MG63 (cell line): ENCODE results near the gene DOCK2. TPM values are rescaled to one million over a fixed set of nuclear protein-coding genes. Genes with fewer than 3 reads are reported as not detected.
"Not testable (repeated sequence)": the region's sequence is repeated elsewhere in the genome, so short reads cannot be mapped to it uniquely, and the experiment has no call there.

Source experiments
- DNase-seq: peaks from one replicate; pipeline ENCODE4 v3.0.0-alpha.2; 2020
- H3K27me3 ChIP-seq: fragments of 250-450 bp; sonication (Bioruptor Pico); 2 replicates; pipeline ENCODE4 v1.5.1; 2020; ENCODE audit warnings: mild to moderate bottlenecking, moderate library complexity
- H3K36me3 ChIP-seq: fragments of 250-450 bp; sonication (Bioruptor Pico); 2 replicates; pipeline ENCODE4 v1.5.1; 2020; ENCODE audit warnings: mild to moderate bottlenecking, moderate library complexity
- H3K4me3 ChIP-seq: fragments of 250-450 bp; sonication (Bioruptor Pico); 2 replicates; pipeline ENCODE4 v1.5.1; 2020; ENCODE audit warnings: mild to moderate bottlenecking, moderate library complexity
- H3K9me3 ChIP-seq: fragments of 250-450 bp; sonication (Bioruptor Pico); 2 replicates; pipeline ENCODE4 v1.5.1; 2020; ENCODE audit warnings: mild to moderate bottlenecking, moderate library complexity
- total RNA-seq: library from RNA; depleted of rRNA; stranded (reverse); fragments of >200 nt; shearing (Covaris generic); gene quantifications from 2 replicates; pipeline ENCODE4 v1.2.3, GENCODE V29; 2014; ENCODE audit warnings: low replicate concordance

DOCK2 gene
- total RNA-seq, 1 experiment from 2014 or later, result 12.6 TPM

GRCh38 chr5:169832845-169833244 is 195.8 kb downstream of the DOCK2 start:
- Histone ChIP-seq H3K36me3 (no peaks in the 10 kb centered on the region), H3K9me3 (no peaks in the 10 kb centered on the region), H3K4me3 (no peak overlapping the region), H3K27me3 (no peaks in the 10 kb centered on the region)
- no peak for DNase-seq

- not testable (repeated sequence) for DNase-seq, H3K36me3 ChIP-seq, H3K4me3 ChIP-seq, H3K9me3 ChIP-seq, H3K27me3 ChIP-seq
These were observed 196.7 kb downstream of the DOCK2 start for GRCh38 chr5:169833681-169834292.

DNA sequence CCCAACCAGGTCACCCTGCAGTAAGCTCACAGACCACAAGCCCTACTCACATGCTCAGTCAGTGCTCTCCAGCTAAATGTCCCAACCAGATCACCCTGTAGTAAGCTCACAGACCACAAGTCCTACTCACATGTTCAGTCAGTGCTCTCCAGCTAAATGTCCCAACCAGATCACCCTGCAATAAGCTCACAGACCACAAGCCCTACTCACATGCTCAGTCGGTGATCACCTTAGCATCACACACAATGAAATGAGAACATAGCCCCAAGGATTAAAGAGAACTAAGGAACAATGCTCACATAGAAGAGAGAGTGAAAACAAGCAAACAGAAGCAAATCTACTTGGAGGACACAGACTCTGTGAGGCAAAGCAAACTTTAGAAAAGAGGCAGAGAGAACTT is 197.5 kb downstream of the DOCK2 start:
- not testable (repeated sequence) for H3K9me3 ChIP-seq, H3K36me3 ChIP-seq, H3K4me3 ChIP-seq, H3K27me3 ChIP-seq, DNase-seq

DNA sequence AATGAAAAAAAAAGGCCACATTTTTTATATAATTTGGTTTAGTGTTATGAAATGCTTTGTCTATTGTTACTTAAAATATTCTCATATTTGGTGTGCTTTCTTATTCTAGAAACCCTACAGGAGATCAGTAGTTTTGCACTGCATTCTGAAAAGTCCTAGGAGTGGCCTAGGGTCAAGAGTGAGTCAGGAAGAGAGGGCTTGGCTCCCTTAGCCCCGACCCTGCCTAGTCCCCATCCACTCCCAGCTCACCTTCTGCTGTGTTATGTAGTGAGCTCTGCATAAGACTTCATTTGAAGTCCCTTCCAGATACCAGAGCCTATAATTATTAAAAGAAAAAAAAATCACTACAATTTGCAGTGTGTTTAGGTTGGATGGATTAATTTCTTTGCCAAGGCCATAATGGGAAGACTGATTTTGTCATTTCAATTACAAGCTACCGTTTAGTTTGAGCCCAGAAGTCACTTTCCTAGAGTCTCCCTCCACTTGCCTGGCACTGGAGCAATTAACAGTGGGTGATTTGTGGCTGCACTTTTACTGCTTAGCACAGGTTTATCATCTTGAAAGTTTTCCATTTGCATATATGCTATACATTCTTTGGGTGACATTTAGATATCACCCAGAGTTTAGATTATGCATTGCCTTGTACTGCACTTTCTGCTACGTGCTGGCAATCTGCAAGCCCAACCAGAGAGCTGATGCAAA is 199.9 kb downstream of the DOCK2 start:
- no peak for DNase-seq
- Histone ChIP-seq H3K9me3 (no peaks in the 10 kb centered on the region), H3K36me3 (no peaks in the 10 kb centered on the region), H3K27me3 (no peaks in the 10 kb centered on the region), H3K4me3 (no peak overlapping the region)

GRCh38 chr5:169837686-169838085 is 200.6 kb downstream of the DOCK2 start:
- Histone ChIP-seq H3K4me3 (no peak overlapping the region), H3K9me3 (no peaks in the 10 kb centered on the region), H3K27me3 (no peaks in the 10 kb centered on the region), H3K36me3 (no peaks in the 10 kb centered on the region)
- DNase-seq, result no peak

- DNase-seq, result no peak
- H3K36me3 ChIP-seq, result no peaks in the 10 kb centered on the region
- no peak overlapping the region for H3K4me3 ChIP-seq
- no peaks in the 10 kb centered on the region for H3K9me3 ChIP-seq
- H3K27me3 ChIP-seq, result no peaks in the 10 kb centered on the region
These were observed 201.6 kb downstream of the DOCK2 start for GRCh38 chr5:169838688-169839087.

DNA sequence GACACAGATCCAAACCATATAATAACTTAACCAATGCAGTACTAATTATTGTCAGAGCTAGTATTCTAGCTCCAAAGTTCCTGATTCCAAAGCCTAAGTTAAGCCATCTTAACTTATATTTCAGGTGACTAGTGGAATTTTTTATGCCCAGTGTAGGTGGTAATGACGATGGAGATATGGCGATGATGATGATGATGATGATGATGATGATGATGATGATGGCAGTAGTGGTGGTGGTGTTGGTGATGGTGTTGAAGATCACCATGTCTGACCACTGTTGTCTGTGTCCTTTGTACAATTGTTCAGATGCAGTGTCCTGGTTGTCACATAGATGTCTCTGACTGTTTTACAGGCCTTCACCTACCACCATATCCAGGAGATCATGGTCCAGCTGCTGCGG is 203.3 kb downstream of the DOCK2 start:
- no peaks in the 10 kb centered on the region for H3K9me3 ChIP-seq
- no peak for DNase-seq
- no peak overlapping the region for H3K4me3 ChIP-seq
- H3K27me3 ChIP-seq, result no peaks in the 10 kb centered on the region
- H3K36me3 ChIP-seq, result no peaks in the 10 kb centered on the region

DNA sequence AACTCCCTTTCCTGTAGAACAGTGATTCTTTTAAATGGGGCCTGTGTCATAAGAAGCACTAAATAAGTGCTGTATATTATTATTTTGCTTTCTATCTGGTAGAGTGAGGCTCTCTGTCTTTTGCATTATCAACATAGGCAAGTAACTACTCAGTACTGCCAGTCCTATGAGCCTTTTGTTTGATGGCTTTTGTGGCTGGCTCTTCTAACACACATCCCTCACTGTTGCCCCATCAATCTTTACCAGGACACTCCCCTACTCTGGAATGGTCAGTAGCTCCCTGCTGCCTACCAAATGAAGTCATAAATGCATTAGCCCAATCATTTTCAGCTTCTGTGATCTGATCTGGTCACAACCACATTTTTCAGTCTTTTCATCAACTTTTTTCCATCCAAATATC is 205.6 kb downstream of the DOCK2 start:
- Histone ChIP-seq H3K27me3 (no peaks in the 10 kb centered on the region), H3K36me3 (no peaks in the 10 kb centered on the region), H3K4me3 (no peak overlapping the region), H3K9me3 (no peaks in the 10 kb centered on the region)
- DNase-seq, result no peak

- Histone ChIP-seq H3K9me3 (peaks cover 29% of the 10 kb centered on the region), H3K4me3 (no peak overlapping the region), H3K27me3 (no peaks in the 10 kb centered on the region), H3K36me3 (no peaks in the 10 kb centered on the region)
- no peak for DNase-seq
These were observed 210.4 kb downstream of the DOCK2 start for GRCh38 chr5:169847519-169847918.

DNA sequence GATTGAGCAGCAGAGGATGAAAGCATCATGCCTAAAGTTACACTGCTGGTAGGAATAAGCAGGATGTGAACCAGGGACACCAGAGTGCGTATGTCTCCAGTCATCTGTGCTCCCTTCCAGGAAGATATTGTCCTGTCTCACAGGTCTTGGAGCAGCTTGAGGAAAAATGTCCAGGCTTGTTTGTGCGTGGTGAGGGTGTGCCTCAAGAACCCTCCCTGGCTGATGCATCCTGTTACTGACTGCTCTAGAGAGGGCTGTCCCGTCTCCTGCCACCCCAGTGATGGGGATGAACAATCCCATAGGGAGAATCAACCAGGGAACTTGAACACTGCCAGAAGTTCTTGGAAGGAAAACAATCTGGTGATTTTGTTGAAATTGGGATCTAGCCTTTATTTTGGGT is 211.2 kb downstream of the DOCK2 start:
- DNase-seq, result no peak
- Histone ChIP-seq H3K4me3 (no peak overlapping the region), H3K9me3 (peaks cover 32% of the 10 kb centered on the region), H3K27me3 (no peaks in the 10 kb centered on the region), H3K36me3 (no peaks in the 10 kb centered on the region)

GRCh38 chr5:169848792-169849191 is 211.7 kb downstream of the DOCK2 start:
- DNase-seq, result no peak
- no peaks in the 10 kb centered on the region for H3K36me3 ChIP-seq
- no peaks in the 10 kb centered on the region for H3K27me3 ChIP-seq
- peaks cover 32% of the 10 kb centered on the region for H3K9me3 ChIP-seq
- H3K4me3 ChIP-seq, result no peak overlapping the region

- peaks cover 35% of the 10 kb centered on the region for H3K9me3 ChIP-seq
- DNase-seq, result no peak
These were observed 213.3 kb downstream of the DOCK2 start for GRCh38 chr5:169850409-169850808.

GRCh38 chr5:169851321-169851850 is 214.3 kb downstream of the DOCK2 start:
- H3K9me3 ChIP-seq, result peaks cover 35% of the 10 kb centered on the region
- no peaks in the 10 kb centered on the region for H3K27me3 ChIP-seq
- DNase-seq, result no peak
- no peak overlapping the region for H3K4me3 ChIP-seq
- no peaks in the 10 kb centered on the region for H3K36me3 ChIP-seq

More at GRCh38 chr5:169850409-169850808, 213.3 kb downstream of the DOCK2 start:
- H3K36me3 ChIP-seq, result no peaks in the 10 kb centered on the region
- H3K4me3 ChIP-seq, result no peak overlapping the region
- H3K27me3 ChIP-seq, result no peaks in the 10 kb centered on the region

- peak; percentile 59 for DNase-seq
- Histone ChIP-seq H3K9me3 (peaks cover 10% of the 10 kb centered on the region), H3K27me3 (no peaks in the 10 kb centered on the region), H3K4me3 (no peak overlapping the region), H3K36me3 (peaks cover 15% of the 10 kb centered on the region)
These were observed 219.5 kb downstream of the DOCK2 start for GRCh38 chr5:169856571-169856970.

GRCh38 chr5:169860585-169860984 is 223.5 kb downstream of the DOCK2 start:
- H3K36me3 ChIP-seq, result peaks cover 46% of the 10 kb centered on the region

DNA sequence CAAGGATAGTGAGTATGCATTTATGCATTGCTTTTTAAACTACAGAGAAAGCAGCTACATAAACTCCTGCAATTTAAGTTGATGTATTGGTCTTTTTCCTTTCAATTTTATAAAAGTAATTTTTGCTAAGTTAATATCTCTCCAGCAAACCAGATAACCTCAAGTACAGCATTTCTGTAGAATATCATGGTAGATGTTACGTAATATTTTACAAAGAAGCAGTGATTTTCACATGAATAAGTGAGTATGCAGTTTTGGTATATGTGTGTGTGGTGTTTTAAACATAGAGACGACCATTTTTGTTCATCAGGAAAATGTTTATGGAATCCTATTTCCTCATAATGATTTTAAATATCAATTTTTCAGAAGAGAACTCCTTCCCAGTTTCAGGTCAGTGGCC is 224.4 kb downstream of the DOCK2 start:
- H3K9me3 ChIP-seq, result no peaks in the 10 kb centered on the region
- no peaks in the 10 kb centered on the region for H3K27me3 ChIP-seq
- DNase-seq, result no peak
- no peak overlapping the region for H3K4me3 ChIP-seq
- peaks cover 48% of the 10 kb centered on the region for H3K36me3 ChIP-seq

More at GRCh38 chr5:169860585-169860984, 223.5 kb downstream of the DOCK2 start:
- no peak for DNase-seq
- H3K27me3 ChIP-seq, result no peaks in the 10 kb centered on the region
- no peaks in the 10 kb centered on the region for H3K9me3 ChIP-seq
- no peak overlapping the region for H3K4me3 ChIP-seq

GRCh38 chr5:169861934-169862333 is 224.9 kb downstream of the DOCK2 start:
- DNase-seq, result peak; percentile 81
- Histone ChIP-seq H3K36me3 (peaks cover 48% of the 10 kb centered on the region), H3K27me3 (no peaks in the 10 kb centered on the region)

GRCh38 chr5:169862391-169862811 is 225.3 kb downstream of the DOCK2 start:
- Histone ChIP-seq H3K36me3 (peaks cover 48% of the 10 kb centered on the region), H3K4me3 (no peak overlapping the region), H3K9me3 (no peaks in the 10 kb centered on the region), H3K27me3 (no peaks in the 10 kb centered on the region)
- no peak for DNase-seq

More at GRCh38 chr5:169861934-169862333, 224.9 kb downstream of the DOCK2 start:
- no peaks in the 10 kb centered on the region for H3K9me3 ChIP-seq
- H3K4me3 ChIP-seq, result no peak overlapping the region
